OCI-LY7 (cell line): ENCODE results near the gene MET. TPM values are rescaled to one million over a fixed set of nuclear protein-coding genes. Genes with fewer than 3 reads are reported as not detected.
A peak's percentile ranks its signal among the peaks of the same experiment; 100 is the strongest.

ENCODE experiments used
- BruUV-seq: library from RNA; stranded (reverse); fragments of 400-500 nt; replicated peaks from 2 replicates; lab custom pipeline; 2021; lab: Mats Ljungman, UMichigan
- CTCF ChIA-PET: fragments of 300-600 bp; sonication (Branson Sonifier 250); formaldehyde crosslinking; loops from one replicate; lab custom pipeline; 2022; ENCODE audit warnings: antibody characterized with exemption; ENCODE audit not compliant: unreplicated experiment; lab: Charles Lee
- POLR2A ChIA-PET: fragments of 300-600 bp; sonication (Branson Sonifier 250); formaldehyde crosslinking; loops from one replicate; lab custom pipeline; 2022; ENCODE audit warnings: antibody characterized with exemption; lab: Charles Lee
- DNase-seq: peaks from one replicate; pipeline ENCODE4 v3.0.0-alpha.2; 2015; ENCODE audit warnings: low spot score
- H2AFZ ChIP-seq: fragments of 200-600 bp; sonication (generic), shearing (Covaris generic); 2 replicates; pipeline ENCODE4 v1.6.1; 2014; ENCODE audit warnings: mild to moderate bottlenecking, antibody characterized with exemption, low read length, moderate library complexity
- H3K27ac ChIP-seq: fragments of 200-600 bp; sonication (generic); 2 replicates; pipeline ENCODE4 v1.5.1; 2014; ENCODE audit warnings: mixed run types, low read depth, mild to moderate bottlenecking, moderate library complexity, low read length, inconsistent platforms; ENCODE audit not compliant: poor library complexity, severe bottlenecking
- H3K36me3 ChIP-seq: fragments of 200-600 bp; sonication (generic); 2 replicates; pipeline ENCODE4 v1.6.1; 2014; ENCODE audit warnings: mild to moderate bottlenecking, antibody characterized with exemption, low read length, moderate library complexity, mixed read lengths; ENCODE audit not compliant: insufficient read depth
- H3K4me1 ChIP-seq: fragments of 200-600 bp; sonication (generic); 2 replicates; pipeline ENCODE4 v1.5.1; 2014; ENCODE audit warnings: mild to moderate bottlenecking, low read length; ENCODE audit not compliant: insufficient read depth, poor library complexity, severe bottlenecking
- H3K4me2 ChIP-seq: fragments of 200-600 bp; sonication (generic); 2 replicates; pipeline ENCODE4 v1.6.1; 2014; ENCODE audit warnings: mild to moderate bottlenecking, low read length
- H3K4me3 ChIP-seq: fragments of 200-600 bp; sonication (generic); 2 replicates; pipeline ENCODE4 v1.5.1; 2014; ENCODE audit warnings: mild to moderate bottlenecking, low read depth, low read length; ENCODE audit not compliant: poor library complexity, severe bottlenecking
- H3K79me2 ChIP-seq: fragments of 200-600 bp; sonication (generic); 2 replicates; pipeline ENCODE4 v1.6.1; 2016; ENCODE audit warnings: low read depth, mild to moderate bottlenecking, low read length, moderate library complexity, mixed read lengths; ENCODE audit not compliant: insufficient read depth
- H3K9me2 ChIP-seq: fragments of 200-600 bp; sonication (generic); 2 replicates; pipeline ENCODE4 v1.6.1; 2016; ENCODE audit warnings: mild to moderate bottlenecking, low read length, mixed read lengths; ENCODE audit not compliant: insufficient read depth
- H3K9me3 ChIP-seq: fragments of 200-600 bp; sonication (generic); 2 replicates; pipeline ENCODE4 v1.6.1; 2014; ENCODE audit warnings: mild to moderate bottlenecking, mixed run types, low read length, mixed read lengths
- H4K20me1 ChIP-seq: fragments of 200-600 bp; sonication (generic); 2 replicates; pipeline ENCODE4 v1.6.1; 2014; ENCODE audit warnings: mild to moderate bottlenecking, antibody characterized with exemption, low read length, moderate library complexity, mixed read lengths; ENCODE audit not compliant: insufficient read depth
- EZH2phosphoT487 ChIP-seq: fragments of 200-600 bp; sonication (generic); IDR thresholded peaks from 2 replicates; pipeline ENCODE4 v1.6.1; 2018; ENCODE audit warnings: low read depth, borderline replicate concordance, mild to moderate bottlenecking, mixed run types, antibody characterized with exemption, low read length, moderate library complexity, mixed read lengths
- intact Hi-C: fragments of 100-400 bp; cut with micrococcal nuclease; formaldehyde crosslinking; loops from one replicate; pipeline ENCODE4 v1.10.0; 2022; ENCODE audit not compliant: unreplicated experiment
- total RNA-seq, 2 experiments: library from RNA; depleted of rRNA in 1 of 2; stranded (reverse); fragments of >200 nt in 1 of 2; shearing (Covaris generic) in 1 of 2; gene quantifications; 2 replicates each; pipeline ENCODE4 v1.2.3, GENCODE V29; 2014 to 2022
- TF ChIP-seq, protein P1 (sequence below): fragments of 200-600 bp; sonication (generic); conservative IDR thresholded peaks from 2 replicates; pipeline ENCODE4 v1.5.1; 2014; ENCODE audit warnings: mild to moderate bottlenecking, antibody characterized with exemption, low read length, moderate library complexity, mixed read lengths

The MET gene
- total RNA-seq, 2 experiments from 2014 or later: not detected

DNA sequence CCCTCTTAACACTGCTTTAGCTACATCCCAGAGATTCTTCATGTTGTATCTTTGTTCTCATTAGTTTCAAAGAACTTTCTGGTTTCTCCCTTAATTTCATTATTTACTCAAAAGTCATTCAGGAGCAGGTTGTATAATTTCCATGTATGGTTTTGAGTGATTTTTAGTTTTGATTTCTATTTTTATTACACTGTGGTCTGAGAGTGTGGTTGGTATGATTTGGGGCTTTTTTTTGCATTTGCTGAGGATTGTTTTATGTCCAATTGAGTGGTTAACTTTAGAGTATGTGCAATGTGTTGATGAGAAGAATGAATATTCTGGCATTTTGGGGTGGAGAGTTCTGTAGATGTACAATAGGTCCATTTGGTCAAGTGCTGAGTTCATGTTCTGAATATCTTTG is 152.5 kb downstream of the MET start:
- intact Hi-C loops: no loop called here
- BruUV-seq: no TSS peak
- Histone ChIP-seq H3K4me2 (no peak overlapping the region), H3K27ac (no peak overlapping the region), H4K20me1 (no peaks in the 10 kb centered on the region), H3K4me1 (no peaks in the 10 kb centered on the region), H3K9me3 (no peaks in the 10 kb centered on the region), H3K79me2 (no peaks in the 10 kb centered on the region), H3K4me3 (no peak overlapping the region), H2AFZ (no peak overlapping the region), H3K36me3 (no peaks in the 10 kb centered on the region), H3K9me2 (no peaks in the 10 kb centered on the region)
- ChIA-PET CTCF (no interaction called here), POLR2A (no interaction called here)
- DNase-seq: no peak
- TF ChIP-seq, protein P1, sequence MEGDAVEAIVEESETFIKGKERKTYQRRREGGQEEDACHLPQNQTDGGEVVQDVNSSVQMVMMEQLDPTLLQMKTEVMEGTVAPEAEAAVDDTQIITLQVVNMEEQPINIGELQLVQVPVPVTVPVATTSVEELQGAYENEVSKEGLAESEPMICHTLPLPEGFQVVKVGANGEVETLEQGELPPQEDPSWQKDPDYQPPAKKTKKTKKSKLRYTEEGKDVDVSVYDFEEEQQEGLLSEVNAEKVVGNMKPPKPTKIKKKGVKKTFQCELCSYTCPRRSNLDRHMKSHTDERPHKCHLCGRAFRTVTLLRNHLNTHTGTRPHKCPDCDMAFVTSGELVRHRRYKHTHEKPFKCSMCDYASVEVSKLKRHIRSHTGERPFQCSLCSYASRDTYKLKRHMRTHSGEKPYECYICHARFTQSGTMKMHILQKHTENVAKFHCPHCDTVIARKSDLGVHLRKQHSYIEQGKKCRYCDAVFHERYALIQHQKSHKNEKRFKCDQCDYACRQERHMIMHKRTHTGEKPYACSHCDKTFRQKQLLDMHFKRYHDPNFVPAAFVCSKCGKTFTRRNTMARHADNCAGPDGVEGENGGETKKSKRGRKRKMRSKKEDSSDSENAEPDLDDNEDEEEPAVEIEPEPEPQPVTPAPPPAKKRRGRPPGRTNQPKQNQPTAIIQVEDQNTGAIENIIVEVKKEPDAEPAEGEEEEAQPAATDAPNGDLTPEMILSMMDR: no peak
- no peak for TF ChIP-seq EZH2phosphoT487

DNA sequence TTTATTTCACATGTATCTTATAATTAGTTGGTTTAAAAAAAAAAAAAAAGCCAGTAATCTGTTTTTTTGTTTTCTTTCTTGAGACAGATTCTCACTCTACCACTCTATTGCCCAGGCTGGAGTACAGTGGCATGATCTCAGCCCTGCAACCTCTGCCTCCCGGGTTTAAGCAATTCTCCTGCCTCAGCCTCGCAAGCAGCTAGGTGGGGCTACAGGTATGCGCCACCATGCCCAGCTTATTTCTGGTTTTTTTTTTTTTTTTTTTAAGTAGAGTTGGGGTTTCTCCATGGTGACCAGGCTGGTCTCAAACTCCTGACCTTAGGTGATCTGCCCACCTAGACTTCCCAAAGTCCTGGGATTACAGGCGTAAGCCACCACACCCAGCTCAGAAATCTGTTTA is 156.3 kb downstream of the MET start:
- no peaks in the 10 kb centered on the region for H3K9me3 ChIP-seq
- intact Hi-C loops: no loop called here
- ChIA-PET POLR2A (interaction anchor here (0.7 kb wide), 1 partner anchor 652 kb away, joined by 5 read pairs; no protein-coding TSS in a partner anchor), CTCF (no interaction called here)
- H2AFZ ChIP-seq: no peak overlapping the region
- no peak for DNase-seq
- H3K27ac ChIP-seq: no peak overlapping the region
- TF ChIP-seq EZH2phosphoT487: no peak
- TF ChIP-seq, protein P1: 0 out of 2 replicates have a peak, but pooled peaks have one; percentile 25
- BruUV-seq: no TSS peak
- H3K9me2 ChIP-seq: no peaks in the 10 kb centered on the region
- no peak overlapping the region for H3K4me2 ChIP-seq
- H3K4me1 ChIP-seq: no peaks in the 10 kb centered on the region
- H3K4me3 ChIP-seq: no peak overlapping the region
- no peaks in the 10 kb centered on the region for H3K36me3 ChIP-seq
- H4K20me1 ChIP-seq: no peaks in the 10 kb centered on the region
- no peaks in the 10 kb centered on the region for H3K79me2 ChIP-seq

DNA sequence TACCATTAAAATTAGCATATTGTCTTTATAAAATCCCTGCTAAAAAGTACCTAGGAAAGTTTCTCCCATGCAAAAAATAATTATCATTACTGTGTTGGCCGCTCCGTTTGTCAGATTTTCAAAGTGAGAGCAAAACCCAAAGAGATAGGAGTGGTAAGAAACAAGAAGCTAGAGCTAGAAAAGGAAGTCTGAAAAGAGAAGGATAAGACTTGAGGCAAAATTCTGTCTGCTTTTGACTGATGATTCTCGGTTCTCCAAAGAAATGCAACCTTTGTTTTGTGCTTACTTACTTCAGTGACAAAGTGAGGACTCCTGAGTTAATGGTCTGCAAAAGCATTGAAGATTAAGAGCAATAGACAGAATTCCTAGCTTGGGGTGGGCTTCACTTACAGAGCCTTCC is 157.0 kb downstream of the MET start:
- CTCF ChIA-PET: no interaction called here

More for the DNA sequence above, 157.0 kb downstream of the MET start:
- intact Hi-C loops: no loop called here
- no TSS peak for BruUV-seq
- Histone ChIP-seq H4K20me1 (no peaks in the 10 kb centered on the region), H3K36me3 (no peaks in the 10 kb centered on the region), H3K27ac (no peak overlapping the region), H3K9me2 (no peaks in the 10 kb centered on the region), H2AFZ (no peak overlapping the region; the same call in 1 of the 2 replicates), H3K4me2 (no peak overlapping the region), H3K79me2 (no peaks in the 10 kb centered on the region), H3K9me3 (no peaks in the 10 kb centered on the region), H3K4me3 (no peak overlapping the region), H3K4me1 (no peaks in the 10 kb centered on the region)
- TF ChIP-seq EZH2phosphoT487: no peak
- TF ChIP-seq, protein P1: no peak
- DNase-seq: no peak
- POLR2A ChIA-PET: interaction anchor here (0.7 kb wide), 1 partner anchor 653 kb away, joined by 5 read pairs; no protein-coding TSS in a partner anchor
